Cardiac fibroblast (primary cell): Measurements from ENCODE around the gene BTN3A1.
A peak's percentile ranks its signal among the peaks of the same experiment; 100 is the strongest.

Experiments used
- DNase-seq, 2 donors: peaks; one replicate each; pipeline versions ENCODE4 v3.0.0 to v3.0.0-alpha.2; 2010; ENCODE audit warnings: low read depth in 2 of 2
- H3K4me3 ChIP-seq, 2 donors: replicated peaks in 1 of 2; 1 replicate in 1 of 2; 2 replicates in 1 of 2; pipeline ENCODE4 v1.5.1; 2011; ENCODE audit warnings: low read depth in 2 of 2, low read length in 2 of 2, mild to moderate bottlenecking in 2 of 2, moderate library complexity in 1 of 2
- CTCF ChIP-seq: IDR thresholded peaks from one replicate; pipeline ENCODE4 v1.5.1; 2011; ENCODE audit warnings: low read depth, mild to moderate bottlenecking, low read length, inconsistent platforms

The BTN3A1 gene

GRCh38 chr6:26388441-26388840 is 13.6 kb upstream of the BTN3A1 start:
- DNase-seq: peak in 1 of 2 donors; percentile 53
- no peak for TF ChIP-seq CTCF
- H3K4me3 ChIP-seq: no peak overlapping the region

GRCh38 chr6:26389349-26389894 is 12.7 kb upstream of the BTN3A1 start:
- no peak overlapping the region for H3K4me3 ChIP-seq
- no peak for TF ChIP-seq CTCF
- peak in 1 of 2 donors; percentile 50 for DNase-seq

- H3K4me3 ChIP-seq: no peak overlapping the region
- no peak for DNase-seq
- no peak for TF ChIP-seq CTCF
Measured at GRCh38 chr6:26390531-26390930, 11.5 kb upstream of the BTN3A1 start.

GRCh38 chr6:26392932-26393636 is 9.0 kb upstream of the BTN3A1 start:
- DNase-seq: peak in 1 of 2 donors; percentile 39
- no peak overlapping the region for H3K4me3 ChIP-seq
- no peak for TF ChIP-seq CTCF

- H3K4me3 ChIP-seq: no peak overlapping the region
- peak; percentile 79 to 88 for DNase-seq
- no peak for TF ChIP-seq CTCF
Measured at GRCh38 chr6:26394289-26394688, 7.8 kb upstream of the BTN3A1 start.

GRCh38 chr6:26398555-26398954 is 3.5 kb upstream of the BTN3A1 start:
- TF ChIP-seq CTCF: no peak
- no peak for DNase-seq
- H3K4me3 ChIP-seq: no peak overlapping the region

- DNase-seq: no peak
- no peak for TF ChIP-seq CTCF
- H3K4me3 ChIP-seq: no peak overlapping the region
Measured at GRCh38 chr6:26400626-26401025, 1.4 kb upstream of the BTN3A1 start.
